RCC 7860 (cell line): ENCODE data around the gene KIAA1671.

Source experiments
- DNase-seq: peaks from one replicate; pipeline ENCODE4 v3.0.0-alpha.2; 2015; ENCODE audit warnings: low spot score
- FAIRE-seq: peaks from 2 replicates; lab custom pipeline; 2012; peaks lifted over from hg19 to GRCh38; lab: Jason Lieb, UNC

Gene KIAA1671

DNA sequence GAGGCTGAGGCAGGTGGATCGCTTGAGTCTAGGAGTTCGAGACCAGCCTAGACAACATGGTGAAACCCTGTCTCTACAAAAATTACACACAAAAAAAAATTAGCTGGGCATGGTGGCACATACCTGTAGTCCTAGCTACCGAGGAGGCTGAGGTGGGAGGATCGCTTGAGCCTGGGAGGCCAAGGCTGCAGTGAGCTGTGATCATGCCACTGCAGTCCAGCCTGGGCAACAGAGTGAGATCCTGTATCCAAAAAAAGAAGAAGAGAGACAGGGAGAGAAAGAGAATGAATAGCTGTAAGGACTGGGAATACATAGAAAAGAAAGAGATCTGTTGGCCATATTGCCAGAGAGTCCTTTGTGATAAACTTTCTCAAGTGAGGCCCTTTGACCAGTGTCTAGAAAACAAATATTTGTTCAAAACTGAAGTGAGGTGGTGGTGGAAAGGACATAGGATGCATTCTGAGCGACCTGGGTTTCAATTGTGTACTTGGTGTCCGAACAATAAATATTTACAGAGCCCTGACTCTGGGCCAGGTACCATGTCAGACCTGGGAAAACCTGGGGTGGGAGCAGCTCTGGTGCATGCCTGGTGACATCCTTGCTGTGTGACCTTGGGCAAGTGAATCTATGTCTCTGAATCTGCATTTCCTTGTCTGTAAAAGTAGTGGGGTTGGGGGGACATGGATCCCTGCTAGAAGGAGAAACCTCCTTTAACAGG, 157.5 kb downstream of the KIAA1671 start:
- FAIRE-seq = no peak
- DNase-seq = no peak

DNA sequence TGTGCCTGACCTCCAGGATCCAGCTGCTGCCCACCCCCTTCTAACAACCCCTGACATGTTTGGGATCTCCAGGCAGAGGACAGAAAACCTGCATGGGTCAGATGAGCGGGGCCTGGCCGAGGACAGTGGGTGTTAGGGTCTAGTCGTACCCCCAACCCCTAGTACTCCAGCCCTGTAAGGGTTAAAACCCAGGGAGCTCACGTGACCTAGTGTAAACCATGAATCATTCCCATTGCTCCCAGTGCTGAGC, 158.0 kb downstream of the KIAA1671 start:
- DNase-seq (no peak), FAIRE-seq (no peak)

DNA sequence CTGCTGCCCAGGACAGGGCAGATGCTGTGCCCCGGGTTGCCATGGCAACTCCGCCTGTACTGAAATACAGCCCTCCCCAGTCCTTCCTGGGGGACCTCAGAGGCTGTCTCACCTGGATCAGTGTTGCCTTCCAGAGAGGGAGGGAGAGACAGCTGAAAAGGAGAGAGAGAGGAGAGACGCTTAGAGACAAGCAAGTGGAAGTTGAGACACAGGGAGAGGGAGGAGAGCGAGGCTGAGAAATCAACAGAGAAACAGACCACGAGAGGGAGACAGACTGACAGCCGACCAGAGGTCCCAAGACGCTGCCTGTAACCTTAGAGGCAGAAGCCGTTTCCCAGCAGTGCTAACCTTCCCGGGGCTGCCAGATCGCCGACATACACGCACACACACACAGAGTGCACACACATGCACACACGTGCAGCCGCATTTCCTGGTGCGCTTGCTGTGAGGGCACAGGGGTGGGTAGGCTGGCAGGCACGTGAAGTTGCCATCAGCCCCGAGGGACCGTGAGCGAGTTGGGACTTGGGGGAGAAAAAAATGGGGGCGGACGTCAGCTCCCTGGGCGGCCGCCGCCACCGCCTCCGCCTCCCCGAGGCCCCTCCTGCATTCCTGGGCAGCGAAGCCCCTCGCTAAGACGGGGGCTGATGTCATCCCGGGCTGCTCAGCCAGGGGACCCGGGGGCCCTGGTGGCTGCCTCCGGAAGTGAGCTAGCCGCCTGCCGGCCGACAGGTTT, 158.5 kb downstream of the KIAA1671 start:
- DNase-seq (peak; percentile 85), FAIRE-seq (no peak)

GRCh38 chr22:25111579-25112517, 159.3 kb downstream of the KIAA1671 start:
- FAIRE-seq (no peak), DNase-seq (no peak)

GRCh38 chr22:25112538-25113253, 160.2 kb downstream of the KIAA1671 start:
- FAIRE-seq = no peak
- DNase-seq = no peak

DNA sequence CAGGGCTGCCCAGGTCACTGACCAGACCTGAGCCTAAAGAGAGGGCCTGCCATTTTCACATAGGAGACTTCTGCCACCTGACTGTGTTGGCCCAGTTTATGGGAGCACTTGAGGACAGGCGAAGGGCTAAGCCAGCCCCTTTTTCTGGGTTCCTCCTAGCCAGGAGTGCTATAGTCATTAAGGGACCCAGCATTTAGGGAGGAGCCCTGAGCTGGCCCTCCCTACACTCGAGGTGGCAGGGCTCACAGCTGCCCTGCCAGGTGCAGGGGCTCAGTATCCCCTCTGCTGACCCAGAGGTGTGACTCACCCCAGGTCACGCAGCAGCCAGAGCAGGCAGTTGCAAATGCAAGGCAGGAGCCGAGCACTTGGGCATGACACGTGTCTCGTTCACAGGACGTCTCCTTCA, 160.8 kb downstream of the KIAA1671 start:
- no peak for FAIRE-seq
- peak; percentile 17 for DNase-seq

GRCh38 chr22:25114369-25115362, 162.2 kb downstream of the KIAA1671 start:
- FAIRE-seq (no peak), DNase-seq (no peak)

DNA sequence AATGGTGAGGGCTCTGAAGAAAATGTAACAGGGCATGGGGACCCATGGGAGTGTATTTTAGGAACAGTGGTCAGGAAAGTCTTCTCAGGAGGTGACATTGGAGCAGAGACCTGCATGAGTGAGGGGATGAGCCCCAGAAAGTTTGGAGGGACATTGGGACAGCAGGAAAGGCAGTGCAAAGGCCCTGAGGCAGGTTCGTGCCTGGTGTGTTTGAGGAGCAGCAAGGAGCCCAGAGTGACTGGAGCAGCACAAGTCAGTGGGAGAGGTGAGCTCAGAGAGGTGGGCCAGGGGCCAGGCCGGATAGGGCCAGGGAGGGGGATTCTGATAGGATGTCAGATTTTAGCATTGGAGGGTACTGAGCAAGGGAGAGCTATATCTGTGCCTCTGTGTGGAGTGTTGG, 167.1 kb downstream of the KIAA1671 start:
- FAIRE-seq (no peak), DNase-seq (no peak)

- DNase-seq = no peak
These were observed 167.6 kb downstream of the KIAA1671 start for GRCh38 chr22:25120093-25120561.

DNA sequence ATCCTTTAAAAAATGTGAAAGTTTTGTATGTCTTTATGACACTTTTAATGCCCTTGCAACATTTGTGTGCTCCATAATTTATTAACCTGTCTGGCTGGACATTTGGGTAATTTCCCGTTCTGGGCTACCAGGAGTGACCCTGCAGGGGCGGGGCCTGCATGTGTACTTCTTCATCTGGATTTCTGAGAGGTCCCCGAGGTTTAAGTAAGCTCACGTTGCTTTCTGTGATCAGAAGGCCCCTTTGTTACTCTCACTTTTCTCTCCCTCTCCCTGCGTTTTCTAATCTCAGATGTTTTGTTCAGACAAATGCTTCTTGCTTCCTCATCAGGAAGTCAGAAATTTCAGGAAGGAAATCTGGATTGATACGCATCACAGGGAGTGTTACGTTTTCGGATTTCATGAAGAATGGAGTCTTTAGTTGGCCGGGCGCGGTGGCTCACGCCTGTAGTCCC, 168.3 kb downstream of the KIAA1671 start:
- no peak for DNase-seq
- no peak for FAIRE-seq

More at GRCh38 chr22:25120093-25120561, 167.6 kb downstream of the KIAA1671 start:
- FAIRE-seq = no peak

DNA sequence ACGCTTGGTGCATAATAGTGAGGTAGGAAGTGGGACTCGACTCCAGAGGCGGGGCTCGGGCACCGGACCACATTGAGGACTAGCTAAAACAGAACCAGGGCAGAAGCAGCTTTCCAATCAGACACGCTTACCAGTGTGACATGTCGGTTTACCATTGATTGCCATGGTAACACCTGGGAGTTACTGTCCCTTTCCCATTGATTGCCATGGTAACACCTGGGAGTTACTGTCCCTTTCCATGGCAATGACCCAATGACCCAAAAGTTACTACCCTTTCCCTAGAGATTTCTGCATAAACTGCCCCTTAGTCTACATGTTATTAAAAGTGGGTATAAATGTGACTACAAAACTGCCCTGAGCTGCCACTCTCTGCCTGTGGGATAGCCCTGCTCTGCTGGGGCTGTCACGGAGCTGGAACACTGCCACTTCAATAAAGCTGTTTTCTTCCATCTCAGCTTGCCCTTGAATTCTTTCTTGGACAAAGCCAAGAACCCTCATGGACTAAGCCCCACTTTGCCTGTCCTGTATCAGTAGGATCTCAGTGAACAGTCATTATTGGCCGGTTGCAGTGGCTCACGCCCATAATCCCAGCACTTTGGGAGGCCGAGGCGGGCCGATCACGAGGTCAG, 169.7 kb downstream of the KIAA1671 start:
- DNase-seq = no peak
- no peak for FAIRE-seq

DNA sequence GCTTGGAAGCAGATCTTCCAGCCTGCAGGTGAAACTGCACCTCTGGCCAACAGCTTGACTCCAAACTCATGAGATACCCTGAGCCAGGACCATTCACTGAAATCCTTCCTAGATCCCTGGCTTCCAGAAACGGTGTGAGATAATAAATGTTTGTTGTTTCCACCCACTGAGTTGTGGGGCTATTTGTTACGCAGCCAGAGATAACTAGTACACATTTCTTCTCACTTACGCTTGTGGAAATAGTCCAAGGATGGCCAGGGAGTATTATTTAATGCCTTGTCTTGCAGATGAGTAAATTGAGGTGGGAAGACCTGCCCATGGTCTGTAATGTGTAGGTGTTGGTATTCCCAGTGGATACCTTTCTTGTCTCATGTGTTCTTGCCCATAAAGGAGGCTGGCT, 171.2 kb downstream of the KIAA1671 start:
- FAIRE-seq = no peak

DNA sequence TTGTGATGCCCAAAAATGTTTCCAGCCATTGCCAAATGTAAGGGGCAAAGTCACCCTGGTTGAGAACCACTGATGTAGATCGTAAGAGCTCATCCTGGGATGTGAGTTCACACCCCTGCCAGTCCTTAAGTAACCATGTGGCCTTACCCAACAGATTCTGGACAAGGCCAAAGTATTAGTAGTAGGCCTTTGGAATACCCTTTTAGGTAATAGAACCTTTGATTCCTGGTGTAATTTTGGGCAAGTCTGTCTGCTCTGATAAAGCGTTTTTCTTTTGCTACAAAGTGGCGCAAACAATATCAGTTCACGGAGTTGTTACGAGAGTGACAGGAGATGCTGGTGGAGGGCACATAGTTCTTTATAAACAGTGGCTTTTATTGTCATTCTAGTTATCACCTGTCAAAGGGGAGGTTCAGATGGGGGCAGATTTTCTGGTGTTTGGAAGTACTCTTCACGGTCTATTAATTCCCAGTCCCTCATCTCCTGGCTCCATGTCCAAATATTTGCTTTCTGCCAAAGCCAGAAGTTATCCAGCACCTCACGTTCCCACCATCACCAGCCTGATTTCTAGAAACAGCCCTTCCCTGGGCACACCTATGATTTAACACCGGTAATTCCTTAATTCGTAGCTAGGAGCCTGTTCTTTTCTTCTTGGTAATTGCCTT, 173.3 kb downstream of the KIAA1671 start:
- FAIRE-seq = no peak

More for the DNA sequence above, 171.2 kb downstream of the KIAA1671 start:
- no peak for DNase-seq

GRCh38 chr22:25126510-25126909, 174.0 kb downstream of the KIAA1671 start:
- DNase-seq (no peak), FAIRE-seq (no peak)

More for the DNA sequence above, 173.3 kb downstream of the KIAA1671 start:
- no peak for DNase-seq

DNA sequence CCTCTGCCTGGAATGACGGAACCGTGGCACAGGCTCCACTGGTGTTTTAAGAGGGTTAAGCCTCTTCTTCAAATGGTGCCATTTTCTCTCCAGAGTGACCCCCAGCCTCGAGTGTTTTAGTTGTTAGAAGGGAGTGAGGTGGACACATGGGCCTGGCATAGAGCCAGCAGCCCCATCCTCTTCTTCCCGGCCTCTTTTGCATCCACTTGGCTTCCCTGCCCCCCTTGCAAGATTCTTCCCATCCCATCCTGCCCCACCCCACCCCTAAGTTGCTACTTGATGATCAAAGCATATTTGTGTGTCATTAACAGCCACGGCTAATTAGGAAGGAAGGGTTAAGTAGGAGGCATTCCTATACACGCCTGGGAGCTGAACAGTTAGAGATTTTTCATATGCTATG, 174.8 kb downstream of the KIAA1671 start:
- no peak for FAIRE-seq
- DNase-seq = no peak

- no peak for FAIRE-seq
- DNase-seq = no peak
These were observed 177.9 kb downstream of the KIAA1671 start for GRCh38 chr22:25130462-25130861.

DNA sequence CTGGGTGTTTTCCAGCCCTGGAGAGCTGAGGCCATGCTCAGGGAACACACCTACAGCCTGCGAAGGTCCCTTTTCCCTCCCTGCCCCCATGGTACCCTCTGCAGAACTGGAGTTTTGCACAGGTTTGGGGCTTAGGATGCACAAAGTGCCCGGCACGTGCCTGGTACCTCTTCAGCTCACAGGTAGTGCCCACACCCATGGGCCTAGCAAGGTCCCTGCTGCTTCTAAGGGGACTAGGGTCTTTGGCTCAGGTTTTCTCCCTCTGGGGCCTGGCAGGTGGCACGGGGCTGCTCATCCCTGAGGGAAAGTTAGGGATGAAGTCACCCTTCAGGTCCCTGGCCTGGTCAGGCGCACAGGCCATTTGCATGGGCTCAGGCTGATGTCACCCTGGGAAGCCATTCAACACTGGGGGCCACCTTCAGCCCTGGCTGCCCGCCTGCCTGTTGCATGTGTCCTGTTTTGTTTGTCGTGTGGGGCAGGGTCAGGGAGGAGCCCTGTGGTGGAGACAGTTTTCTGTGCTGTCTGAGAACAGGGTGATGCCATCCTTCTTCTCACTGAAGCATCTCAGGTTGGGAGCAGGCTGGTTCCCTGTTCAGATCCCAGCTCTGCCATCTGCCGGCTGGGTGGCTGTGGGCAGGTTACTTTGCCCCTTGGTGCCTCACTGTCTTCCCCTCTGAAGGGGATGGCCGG, 178.8 kb downstream of the KIAA1671 start:
- DNase-seq = no peak
- FAIRE-seq = no peak

DNA sequence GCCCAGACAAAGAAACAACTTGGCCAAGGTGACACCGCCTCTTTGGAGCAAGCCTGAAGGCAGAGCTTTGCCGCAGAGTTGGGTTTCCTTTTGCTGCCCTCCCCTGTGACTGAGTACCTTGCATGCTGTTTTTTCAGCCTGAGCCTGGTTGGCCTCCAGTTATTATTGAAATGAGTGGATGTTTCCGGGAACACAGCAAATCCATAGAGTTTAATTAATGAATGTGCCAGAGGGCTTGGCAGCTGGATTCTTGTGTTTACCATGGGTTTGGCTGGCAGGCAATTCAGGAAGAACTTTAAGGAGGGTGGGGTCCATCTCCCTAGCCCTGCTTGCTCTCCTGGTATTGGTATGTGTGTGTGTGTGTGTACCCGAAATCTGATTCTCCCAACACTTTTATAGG, 181.5 kb downstream of the KIAA1671 start:
- DNase-seq (no peak), FAIRE-seq (no peak)
